HG03095 (cell line): Measurements from ENCODE around the gene BORCS6.
A peak's percentile ranks its signal among the peaks of the same experiment; 100 is the strongest.

Experiments
- ATAC-seq: cut with Tn5 transposase; IDR thresholded peaks from one replicate; pipeline ENCODE4 v1.9.1; 2021; ENCODE audit warnings: moderate library complexity; ENCODE audit not compliant: unreplicated experiment

Gene BORCS6

DNA sequence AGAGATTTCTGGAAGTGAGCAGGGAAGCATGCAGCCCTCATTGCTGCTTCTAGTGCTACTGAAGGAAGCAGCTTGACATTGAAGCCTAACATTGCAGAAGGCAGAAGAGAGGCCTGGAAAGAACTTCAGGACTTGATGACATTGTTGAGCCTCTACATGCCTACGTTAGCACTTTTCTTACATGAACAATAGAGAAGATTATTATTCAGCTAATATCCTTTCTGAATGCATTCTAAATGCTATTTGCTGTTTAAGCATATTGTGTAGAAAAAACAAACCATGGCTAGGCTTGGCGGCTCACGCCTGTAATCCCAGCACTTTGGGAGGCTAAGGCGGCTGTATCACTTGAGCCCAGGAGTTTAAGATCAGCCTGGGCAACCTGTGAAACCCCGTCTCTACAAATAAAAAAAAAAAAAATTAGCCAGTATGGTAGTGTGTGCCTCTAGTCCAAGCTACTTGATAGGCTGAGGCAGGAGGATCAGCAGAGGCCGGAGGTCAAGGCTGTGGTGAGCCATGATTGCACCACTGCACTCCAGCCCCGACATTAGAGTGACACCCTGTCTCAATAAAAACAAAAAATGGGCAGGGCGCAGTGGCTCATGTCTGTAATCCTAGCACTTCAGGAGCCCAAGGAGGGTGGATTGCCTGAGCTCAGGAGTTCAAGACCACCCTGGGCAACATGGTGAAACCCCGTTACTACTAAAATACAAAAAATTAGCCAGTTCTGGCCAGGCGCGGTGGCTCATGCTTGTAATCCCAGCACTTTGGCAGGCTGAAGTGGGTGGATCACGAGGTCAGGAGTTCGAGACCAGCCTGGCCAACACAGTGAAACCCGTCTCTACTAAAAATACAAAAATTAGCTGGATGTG lies 22.6 kb upstream of the BORCS6 start:
- no peak for ATAC-seq

DNA sequence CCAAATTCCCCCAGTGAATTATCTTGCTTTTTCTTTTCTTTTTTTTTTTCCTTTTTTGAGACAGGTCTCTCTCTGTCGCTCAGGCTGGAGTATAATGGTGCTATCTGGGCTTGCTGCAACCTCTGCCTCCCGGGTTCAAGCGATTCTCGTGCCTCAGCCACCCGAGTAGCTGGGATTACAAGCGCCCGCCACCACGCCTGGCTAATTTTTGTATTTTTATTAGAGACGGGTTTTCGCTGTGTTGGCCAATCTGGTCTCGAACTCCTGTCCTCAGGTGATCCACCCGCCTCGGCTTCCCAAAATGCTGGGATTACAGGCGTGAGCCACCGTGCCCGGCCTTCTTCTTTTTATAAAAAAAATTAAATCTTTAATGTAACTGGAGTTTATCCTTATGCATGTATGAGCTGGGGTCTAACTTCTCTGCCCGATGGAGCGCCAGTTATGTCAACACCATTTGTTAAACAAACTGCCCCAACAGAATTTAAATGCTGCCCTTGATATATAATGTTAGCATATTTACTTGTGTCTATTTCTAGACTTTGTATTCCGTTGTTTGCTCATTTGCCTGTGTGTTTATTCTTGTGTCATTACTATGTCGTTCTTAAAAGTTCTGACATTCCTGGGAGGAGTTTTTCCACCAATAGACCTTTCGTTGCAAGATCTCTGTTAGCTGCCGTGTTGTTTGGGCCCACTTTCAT lies 20.9 kb upstream of the BORCS6 start:
- peak; percentile 3 for ATAC-seq

DNA sequence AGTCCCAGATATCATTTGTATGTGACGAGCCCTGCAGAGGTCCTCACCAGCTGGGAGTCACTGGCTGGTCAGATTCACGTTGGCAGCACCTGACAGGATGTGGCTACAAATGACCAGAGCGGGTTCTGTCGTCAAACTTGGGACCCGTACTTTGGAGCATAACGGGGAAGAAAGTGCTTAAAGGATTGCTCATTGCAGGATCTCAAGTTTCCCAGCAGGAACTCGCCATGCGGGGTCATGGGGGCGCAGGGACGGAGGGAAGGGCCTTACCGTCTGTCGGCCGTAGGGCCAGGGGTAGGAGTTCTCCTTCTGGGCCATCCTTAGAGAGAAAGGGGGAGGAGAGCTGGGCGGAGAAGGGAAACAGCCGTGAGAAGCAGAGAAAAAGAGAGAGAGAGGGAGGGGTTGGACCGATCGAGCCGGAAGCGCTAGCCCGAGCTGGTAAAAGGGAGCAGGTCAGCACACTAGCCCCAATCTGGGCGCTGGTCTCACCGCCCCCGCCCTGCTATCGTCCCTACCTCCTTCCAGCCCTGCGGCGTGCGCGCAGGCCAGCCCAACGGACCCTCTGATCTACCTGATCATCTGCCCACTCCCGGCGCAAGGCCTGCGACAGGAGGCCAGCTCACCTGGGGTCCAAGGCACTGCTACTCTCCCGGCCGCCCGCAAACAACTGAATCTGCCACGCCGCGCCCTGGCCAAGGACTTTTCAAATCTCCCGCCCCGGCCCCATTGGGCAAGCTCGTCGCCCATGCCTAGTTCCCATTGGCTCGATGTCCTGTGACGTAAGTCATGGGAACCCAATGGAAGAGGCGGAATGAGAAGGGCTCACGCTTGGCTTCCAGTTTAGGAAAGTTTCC lies 20.2 kb upstream of the BORCS6 start, which contains the start of gene AURKB:
Gene AURKB, minus strand, starts transcription at position 669 of the 854 bp plus-strand sequence. Its CDS starts 351 bp downstream, at position 318.
- ATAC-seq, result peak; percentile 84

DNA sequence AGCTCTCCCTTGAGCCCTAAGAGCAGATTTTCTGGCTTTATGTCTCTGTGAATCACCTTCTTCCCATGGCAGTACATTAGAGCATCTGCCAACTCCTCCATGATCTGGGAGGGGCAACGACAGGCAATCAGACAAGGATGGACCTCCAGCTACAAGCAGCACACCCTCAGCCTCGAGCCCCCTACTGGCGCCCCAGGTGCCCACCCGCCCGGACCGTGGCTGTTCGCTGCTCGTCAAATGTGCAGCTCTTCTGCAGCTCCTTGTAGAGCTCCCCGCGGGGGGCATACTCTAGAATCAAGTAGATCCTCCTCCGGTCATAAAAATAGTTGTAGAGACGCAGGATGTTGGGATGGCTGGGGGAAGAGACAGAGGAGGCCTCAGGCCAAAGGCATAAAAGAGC lies 16.6 kb upstream of the BORCS6 start:
- ATAC-seq, result no peak

DNA sequence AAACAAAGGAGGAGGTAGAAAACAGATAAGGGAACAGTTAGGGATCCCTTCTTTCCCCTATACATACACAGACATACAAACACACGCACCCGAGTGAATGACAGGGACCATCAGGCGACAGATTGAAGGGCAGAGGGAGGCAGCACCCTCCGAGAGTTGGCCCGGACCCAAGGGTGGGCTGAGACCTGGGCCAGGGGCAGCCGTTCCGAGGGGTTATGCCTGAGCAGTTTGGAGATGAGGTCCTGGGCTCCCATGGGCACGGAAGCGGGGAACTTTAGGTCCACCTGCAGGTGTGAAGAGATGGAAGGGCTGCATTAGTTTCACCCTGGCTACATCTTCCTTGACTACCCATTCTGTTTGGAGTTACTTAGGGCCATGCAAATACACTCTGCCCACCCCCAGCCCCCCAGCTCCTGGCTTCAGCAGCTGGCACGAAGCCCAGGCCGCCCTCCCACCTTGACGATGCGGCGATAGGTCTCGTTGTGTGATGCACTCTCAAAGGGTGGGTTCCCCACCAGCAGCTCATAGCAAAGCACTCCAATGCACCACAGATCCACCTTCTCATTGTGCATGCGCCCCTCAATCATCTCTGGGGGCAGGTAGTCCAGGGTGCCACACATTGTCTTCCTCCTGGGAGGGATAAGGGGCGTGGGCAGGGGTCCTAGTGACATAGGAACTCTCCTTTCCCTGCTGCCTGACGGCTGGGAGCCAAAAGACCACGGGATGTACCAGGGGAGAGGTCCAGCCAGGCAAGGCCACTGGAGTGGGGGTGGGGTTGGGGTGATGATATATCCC lies 15.0 kb upstream of the BORCS6 start:
- ATAC-seq, result no peak

DNA sequence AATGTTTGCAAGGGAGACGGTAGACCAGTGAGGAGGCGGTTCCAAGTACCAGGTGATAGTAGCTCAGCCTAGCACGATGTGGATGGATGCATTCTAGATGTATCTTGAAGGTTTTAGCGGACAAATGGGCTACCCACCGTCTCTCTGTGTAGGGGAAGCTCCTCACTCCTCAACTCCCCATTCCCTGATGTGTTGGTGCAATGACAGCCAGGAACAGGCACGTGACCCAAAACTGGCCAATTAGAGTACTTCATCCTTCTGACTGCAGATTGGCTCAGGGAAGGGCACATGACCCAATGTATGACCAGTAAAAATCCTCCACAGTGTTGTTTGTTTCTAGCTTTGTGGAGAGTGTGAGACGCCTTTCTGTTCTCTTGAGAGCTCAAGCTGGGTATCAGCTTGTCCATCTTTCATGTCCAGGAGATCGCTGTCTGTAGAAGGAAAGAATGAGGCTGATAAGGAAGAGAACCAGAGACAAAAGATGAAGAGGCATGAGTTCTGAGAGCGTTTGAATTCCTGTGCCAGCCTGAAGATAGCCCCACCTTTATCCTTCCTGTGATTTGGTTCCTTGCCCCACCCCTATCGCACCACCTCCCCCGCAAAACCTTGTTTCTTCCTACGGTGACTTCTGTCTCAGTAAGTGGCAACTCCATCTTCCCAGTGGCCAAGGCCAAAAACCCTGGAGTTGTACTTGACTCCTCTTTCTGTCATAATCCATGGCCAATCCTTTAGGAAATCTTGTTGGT lies 2.3 kb upstream of the BORCS6 start:
- no peak for ATAC-seq

DNA sequence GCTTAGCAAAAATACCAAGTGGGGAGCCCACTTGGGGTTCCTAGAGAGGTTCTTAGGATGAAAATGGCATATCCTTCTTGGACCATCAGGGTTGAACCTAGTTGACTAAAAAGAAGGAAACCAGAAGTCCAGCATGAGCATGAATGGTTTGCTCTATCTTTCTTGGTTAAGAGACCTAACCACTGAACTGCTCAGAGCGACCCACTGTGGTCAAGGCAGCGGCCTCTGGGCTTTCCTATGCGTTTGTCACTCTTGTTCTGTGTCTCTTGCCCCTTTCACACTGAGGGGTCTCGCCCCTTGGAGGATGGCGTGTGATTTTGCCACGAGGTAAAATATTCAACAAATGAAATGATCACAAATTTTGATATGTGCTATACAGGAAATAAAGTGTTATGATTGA lies 526 bp upstream of the BORCS6 start:
- no peak for ATAC-seq

DNA sequence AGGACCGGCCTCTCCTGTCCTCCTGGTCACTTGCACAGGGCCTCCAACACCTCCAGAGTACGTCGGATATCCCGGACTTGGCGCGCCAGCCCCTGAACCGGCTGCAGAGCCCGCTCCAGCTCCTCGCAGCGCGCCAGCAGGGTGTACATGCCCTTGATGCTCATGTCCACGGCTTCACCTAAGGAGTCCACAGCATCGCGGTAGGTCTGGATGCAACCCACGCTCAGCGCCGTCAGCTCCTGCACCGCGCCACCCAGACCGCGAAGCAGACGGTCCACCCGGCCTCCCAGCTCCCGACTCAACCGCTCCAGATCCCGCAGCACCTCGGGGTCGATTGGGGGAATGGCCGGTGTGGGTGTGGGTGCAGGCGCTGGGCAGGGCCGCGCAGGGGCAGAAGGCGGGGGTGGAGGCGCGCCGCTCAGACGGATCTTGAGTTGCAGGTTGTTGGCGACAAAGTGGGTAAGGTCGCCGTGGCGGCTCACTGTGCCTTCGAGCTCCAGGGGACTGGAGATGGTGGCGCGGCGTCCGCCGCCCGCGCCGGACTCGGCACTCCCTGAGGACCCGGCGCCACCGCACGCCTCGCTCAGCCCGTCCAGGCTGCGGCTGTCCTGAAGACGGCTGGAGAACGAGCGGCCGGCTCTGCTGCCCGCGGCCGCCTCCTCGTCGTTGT lies 804 bp downstream of the BORCS6 start:
- no peak for ATAC-seq

DNA sequence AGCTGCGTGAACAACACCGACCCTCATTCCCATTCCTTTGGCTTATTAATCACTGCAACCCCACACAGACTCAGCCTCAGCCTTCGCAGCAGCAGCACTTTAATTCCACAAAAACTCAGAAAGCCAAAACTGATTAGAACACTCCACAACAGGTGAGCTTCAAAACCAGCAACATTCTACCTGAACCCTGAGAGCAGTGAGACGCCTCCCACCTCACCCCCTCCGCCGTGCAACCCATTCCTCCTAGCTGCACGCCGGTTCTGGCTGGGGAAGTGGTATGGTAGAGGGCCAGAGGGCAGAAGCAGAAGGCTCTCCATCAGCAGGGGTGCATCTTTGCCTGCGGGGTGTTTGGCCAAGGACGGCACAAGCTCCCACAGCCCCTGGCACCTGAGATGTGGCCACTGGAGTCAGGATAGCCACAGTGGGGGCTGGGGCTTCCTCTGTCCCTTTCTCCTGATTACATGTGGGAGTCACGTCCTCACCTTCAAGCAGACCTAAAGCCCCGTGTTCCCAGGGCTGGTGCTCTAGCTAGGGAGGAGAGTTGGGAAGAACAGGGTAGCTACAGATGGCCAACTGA lies 1.6 kb downstream of the BORCS6 start:
- ATAC-seq, result no peak

DNA sequence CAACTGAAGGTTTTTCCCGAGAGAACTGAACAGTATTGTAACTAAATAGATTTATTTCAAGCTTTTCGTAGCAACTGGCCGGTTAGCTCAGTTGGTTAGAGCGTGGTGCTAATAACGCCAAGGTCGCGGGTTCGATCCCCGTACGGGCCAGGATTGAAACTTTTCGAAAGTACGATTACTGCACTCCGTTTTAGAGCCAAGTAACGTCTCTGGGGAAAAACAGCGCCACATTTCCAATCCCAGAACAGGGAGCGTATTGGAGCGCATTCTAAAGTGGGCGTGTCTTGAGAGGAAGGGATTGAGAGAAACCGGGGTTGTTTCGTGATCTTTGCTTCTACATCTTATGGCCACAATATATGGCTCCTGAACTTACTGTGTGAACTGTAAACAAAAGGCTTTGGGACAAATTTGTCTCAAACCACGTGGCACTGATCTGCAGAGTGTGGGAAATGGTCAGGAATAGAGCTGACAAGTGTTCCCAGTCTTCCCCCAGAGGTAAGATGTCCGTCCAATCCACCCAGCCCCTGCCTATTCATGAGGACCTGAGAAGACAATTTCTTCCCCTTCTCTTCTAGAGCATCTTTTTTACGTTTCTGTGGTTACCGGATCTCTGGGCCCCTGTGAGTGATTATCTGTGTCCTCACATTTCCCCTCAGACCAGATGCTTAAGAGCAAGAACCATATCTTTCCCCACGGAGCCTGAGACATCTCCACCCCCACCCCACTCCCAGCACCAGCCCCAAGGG lies 2.3 kb downstream of the BORCS6 start:
- no peak for ATAC-seq

DNA sequence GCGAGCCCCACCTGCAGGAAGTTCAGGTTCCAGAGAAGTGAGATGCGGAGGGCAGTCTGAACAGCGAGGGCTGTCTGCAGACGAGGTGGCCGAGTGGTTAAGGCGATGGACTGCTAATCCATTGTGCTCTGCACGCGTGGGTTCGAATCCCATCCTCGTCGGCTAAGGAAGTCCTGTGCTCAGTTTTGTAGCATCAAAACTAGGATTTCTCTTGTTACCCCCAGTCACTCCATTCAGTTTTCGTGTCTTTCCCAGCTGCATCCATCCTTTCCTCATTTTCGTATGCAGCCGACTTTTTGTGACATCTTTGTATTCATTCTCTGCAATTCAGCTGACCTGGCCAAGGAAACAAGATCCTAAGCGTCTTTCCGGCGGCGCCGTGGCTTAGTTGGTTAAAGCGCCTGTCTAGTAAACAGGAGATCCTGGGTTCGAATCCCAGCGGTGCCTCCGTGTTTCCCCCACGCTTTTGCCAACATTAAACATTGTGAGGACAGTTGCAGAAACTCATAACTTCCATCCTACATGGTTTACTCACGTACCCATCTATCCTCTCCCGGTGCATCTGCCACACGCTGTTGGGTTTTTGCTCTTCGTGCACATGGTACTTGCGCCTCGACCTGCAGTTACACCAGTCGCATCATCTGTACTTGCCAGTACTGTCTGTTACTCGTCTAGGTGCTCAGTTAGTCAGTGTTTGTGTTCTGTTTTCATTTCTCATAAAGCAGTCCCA lies 3.0 kb downstream of the BORCS6 start:
- ATAC-seq, result no peak

DNA sequence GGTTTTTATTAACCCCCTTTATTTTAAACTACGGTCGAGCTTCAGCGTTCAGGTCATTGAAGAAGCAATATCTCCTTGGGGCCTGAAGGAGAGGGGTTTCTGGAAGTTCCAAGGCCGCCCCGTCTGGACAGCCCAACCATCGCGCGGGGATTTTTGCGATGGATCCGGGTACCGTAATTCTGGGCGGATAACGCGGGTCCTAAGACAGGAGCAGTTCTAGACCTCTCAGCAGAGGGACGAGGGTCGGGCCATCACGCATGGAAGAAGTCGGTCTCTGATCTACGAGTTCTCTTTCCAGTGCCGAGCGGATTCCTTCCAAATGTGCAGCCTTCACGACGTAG lies 3.6 kb downstream of the BORCS6 start:
- no peak for ATAC-seq

DNA sequence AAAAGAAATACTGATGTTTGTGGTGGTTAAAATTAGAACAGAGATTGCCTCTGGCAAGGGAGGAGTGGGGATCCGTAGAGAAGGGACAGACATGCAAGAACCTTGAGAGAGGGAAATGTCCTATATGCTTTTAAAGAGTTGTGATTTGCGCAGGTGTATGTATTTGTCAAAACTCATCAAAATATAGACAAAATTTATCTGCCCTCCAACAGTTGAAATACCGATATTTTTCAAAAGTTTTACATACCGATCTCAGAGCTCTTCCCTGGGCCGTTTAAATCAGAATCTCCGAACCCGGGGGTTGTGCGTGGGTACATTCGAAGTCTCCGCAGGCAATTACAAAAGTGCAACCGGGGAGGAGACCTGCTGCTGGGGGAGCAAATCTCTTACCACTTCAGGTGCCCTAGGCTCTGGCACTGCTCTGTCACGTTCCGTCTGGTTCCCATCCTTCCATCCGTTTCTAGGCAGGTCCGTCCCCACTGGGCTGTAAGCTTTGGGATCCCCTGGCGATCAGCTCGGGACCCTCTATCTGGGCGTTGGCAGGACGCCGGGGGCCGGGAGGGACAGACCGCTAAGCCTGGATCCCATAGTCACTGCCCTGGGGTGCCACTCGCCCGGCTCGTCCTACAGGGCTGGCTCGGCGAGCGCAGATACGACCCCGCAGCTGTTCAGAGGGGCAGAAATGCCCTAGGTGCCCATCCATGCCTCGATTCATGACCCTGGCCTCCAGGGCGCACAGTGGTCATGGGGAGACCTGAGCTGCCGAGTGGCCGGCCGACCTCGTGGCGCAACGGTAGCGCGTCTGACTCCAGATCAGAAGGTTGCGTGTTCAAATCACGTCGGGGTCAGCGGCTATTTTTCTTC lies 4.2 kb downstream of the BORCS6 start:
- no peak for ATAC-seq

DNA sequence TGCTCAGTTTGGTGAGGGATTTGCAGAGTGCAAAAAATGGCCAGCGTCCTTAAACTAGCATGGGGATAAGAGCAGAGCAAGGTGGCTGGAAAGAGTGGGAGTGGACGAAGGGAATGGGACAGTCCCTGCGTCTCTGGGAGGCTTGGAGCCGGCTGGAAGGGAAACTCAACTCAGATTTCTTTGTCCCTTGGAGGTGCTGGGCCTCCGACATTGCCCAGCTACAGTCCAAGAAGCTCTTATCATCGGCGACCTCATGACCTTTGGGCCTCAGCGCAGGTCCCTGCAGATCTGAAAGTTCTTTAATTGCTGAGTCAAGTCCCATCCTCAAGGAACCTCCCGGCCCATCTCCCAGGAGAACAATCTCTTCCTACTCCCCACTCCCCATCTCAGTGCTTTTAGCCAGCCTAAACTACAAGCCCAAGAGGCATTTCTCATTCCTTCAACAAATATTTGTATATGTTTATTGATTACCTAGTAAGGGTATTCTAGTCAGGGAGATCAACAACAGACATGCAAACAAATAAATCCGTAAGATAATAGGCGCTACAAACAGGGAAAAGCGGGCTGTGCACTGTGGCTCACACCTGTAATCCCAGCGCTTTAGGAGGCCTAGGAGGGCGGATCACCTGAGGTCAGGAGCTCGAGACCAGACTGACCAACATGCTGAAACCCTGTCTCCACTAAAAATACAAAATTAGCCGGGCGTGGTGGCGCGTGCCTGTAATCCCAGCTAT lies 12.8 kb downstream of the BORCS6 start:
- no peak for ATAC-seq

DNA sequence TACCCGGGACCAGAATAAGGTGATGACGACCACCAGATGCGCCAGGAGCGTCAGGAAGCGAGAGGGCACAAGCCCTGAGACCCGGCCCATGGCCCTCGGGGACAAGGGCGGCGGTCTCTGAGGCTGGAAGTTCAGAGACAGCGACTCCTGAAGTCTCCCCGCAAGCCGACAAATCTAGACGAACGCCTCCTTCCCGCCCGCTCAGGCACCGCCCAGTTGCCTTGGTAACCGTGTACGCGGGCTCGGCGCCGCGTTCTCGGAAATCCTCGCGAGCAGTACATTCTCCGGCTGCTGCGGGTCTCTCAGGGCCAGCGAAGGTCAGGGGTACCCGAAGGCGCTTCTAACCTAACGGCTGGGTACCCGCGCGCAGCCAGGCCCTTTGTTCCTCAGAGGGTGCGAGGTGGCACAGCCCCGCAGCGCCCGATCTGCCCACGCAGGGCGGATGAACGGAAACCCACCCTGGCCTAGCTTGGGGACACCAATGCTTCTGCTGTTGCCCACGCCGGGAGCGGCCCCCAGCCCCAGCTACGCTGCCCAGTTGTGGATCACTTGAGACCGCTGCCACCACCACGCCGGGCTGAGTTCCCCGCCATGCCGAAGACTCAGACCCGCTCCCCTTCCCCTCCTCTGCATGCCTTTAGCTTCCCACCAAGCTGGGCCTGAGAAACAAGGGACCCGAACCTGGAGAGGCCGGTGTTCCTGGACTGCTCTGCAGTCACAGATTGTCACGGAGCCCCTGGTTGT lies 13.6 kb downstream of the BORCS6 start, which contains the start of gene TMEM107:
Gene TMEM107, minus strand, starts transcription at position 184 of the 744 bp plus-strand sequence. Its CDS starts 94 bp downstream, at position 90.
- peak; percentile 40 for ATAC-seq
